Measurements from ENCODE around the gene ERAS.
"Not testable (repeated sequence)": the region's sequence is repeated elsewhere in the genome, so short reads cannot be mapped to it uniquely, and the experiment has no call there.

Gene ERAS

DNA sequence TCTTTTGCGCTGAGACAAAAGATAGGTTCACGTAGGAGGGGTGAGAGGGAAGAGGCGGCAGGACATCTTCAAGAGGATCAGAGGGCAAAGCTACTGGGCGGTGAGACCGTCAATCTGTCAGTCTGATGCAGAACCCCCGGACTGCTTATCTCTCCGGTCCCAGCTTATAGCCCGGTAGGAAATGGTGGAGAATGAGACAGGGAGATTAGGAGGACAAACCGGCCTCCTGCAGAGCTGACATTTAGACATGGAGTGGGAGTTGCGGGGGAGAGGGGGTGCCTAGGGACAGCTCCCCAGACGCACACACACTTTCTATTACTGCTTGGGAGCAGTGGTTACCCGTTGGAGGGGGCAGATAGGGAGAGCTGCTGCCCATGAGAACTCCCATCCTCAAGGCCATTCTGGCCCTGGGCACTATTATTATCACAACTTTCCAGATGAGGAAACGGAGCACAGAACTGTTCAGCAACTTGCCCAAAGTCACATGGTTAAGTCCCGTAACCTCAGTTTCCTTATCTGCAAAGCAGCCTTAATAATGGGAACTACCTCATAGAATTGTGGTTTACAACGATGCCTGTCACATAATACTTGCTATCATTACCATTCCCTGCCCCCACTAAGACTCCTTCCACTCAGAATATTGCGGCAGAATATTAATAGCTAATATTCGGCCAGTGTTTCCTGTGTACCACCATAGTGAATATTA is 25.6 kb upstream of the ERAS start:
- no peak for DNase-seq

- DNase-seq = peak; percentile 97 to 98
Measured at GRCh38 chrX:48801280-48802088, 24.8 kb upstream of the ERAS start, which contains the start of gene HDAC6. TSS of gene HDAC6 (plus strand) at chrX:48802067. CDS start at chrX:48802693, 626 bp downstream.

- peak; percentile 7 to 58 for DNase-seq
Measured at GRCh38 chrX:48802089-48802904, 24.0 kb upstream of the ERAS start.

DNA sequence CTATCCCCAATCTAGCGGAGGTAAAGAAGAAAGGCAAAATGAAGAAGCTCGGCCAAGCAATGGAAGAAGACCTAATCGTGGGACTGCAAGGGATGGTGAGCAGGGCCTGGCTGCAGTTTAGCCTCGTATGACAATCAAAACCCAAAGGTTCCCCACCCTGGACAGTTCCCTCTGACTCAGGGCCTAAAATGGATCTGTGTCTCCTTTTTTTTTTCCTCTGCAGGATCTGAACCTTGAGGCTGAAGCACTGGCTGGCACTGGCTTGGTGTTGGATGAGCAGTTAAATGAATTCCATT is 23.5 kb upstream of the ERAS start:
- DNase-seq = no peak

- no peak for DNase-seq
Measured at GRCh38 chrX:48806081-48806480, 20.2 kb upstream of the ERAS start.

GRCh38 chrX:48813644-48814043 is 12.7 kb upstream of the ERAS start:
- DNase-seq = no peak

DNA sequence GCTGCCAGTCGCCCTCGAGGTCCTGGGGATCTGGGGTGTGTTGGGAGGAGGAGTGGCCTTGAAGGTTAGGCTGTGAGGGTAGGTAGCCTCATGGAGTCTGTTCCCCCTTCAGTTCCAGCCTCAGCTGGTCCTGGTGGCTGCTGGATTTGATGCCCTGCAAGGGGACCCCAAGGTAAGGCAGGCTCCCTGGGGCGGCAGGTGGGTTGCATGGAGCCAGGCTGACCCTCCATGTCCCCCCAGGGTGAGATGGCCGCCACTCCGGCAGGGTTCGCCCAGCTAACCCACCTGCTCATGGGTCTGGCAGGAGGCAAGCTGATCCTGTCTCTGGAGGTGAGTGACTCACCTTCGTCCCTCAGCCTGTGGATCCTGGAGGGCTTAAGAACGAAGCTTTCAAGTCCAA is 11.6 kb upstream of the ERAS start:
- DNase-seq = no peak

DNA sequence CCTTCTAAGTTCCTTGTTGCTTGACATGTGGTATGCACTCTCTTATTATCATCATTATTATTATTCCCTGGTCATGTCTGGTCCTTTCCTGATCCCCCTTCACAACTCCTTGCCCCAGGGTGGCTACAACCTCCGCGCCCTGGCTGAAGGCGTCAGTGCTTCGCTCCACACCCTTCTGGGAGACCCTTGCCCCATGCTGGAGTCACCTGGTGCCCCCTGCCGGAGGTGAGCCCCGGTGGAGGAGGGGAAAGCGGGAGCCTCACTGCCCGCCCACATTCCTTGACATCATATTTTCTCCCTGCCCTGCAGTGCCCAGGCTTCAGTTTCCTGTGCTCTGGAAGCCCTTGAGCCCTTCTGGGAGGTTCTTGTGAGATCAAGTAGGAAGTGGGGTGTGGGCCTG is 11.0 kb upstream of the ERAS start:
- no peak for DNase-seq

- no peak for DNase-seq
Measured at GRCh38 chrX:48816014-48816810, 10.1 kb upstream of the ERAS start.

DNA sequence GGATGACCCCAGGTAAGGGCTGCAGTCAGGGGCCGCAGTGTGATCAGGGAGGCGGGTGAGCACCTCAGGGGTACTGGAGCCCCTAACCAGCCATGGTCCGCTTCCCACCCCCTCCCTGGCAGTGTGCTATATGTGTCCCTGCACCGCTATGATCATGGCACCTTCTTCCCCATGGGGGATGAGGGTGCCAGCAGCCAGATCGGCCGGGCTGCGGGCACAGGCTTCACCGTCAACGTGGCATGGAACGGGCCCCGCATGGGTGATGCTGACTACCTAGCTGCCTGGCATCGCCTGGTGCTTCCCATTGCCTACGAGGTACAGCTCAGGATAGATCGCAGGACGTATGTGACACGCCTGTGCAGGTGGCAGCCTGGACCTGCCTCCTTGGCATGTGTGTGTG is 8.2 kb upstream of the ERAS start:
- no peak for DNase-seq

- no peak for DNase-seq
Measured at GRCh38 chrX:48818866-48819265, 7.4 kb upstream of the ERAS start.

- not testable (repeated sequence) for DNase-seq
Measured at GRCh38 chrX:48819394-48819793, 6.9 kb upstream of the ERAS start.

DNA sequence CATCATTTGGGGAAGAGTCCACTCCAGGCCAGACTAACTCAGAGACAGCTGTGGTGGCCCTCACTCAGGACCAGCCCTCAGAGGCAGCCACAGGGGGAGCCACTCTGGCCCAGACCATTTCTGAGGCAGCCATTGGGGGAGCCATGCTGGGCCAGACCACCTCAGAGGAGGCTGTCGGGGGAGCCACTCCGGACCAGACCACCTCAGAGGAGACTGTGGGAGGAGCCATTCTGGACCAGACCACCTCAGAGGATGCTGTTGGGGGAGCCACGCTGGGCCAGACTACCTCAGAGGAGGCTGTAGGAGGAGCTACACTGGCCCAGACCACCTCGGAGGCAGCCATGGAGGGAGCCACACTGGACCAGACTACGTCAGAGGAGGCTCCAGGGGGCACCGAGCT is 3.3 kb upstream of the ERAS start:
- DNase-seq = peak in 1 of 2 experiments; percentile 1

- no peak for DNase-seq
Measured at GRCh38 chrX:48824066-48824465, 2.2 kb upstream of the ERAS start.

DNA sequence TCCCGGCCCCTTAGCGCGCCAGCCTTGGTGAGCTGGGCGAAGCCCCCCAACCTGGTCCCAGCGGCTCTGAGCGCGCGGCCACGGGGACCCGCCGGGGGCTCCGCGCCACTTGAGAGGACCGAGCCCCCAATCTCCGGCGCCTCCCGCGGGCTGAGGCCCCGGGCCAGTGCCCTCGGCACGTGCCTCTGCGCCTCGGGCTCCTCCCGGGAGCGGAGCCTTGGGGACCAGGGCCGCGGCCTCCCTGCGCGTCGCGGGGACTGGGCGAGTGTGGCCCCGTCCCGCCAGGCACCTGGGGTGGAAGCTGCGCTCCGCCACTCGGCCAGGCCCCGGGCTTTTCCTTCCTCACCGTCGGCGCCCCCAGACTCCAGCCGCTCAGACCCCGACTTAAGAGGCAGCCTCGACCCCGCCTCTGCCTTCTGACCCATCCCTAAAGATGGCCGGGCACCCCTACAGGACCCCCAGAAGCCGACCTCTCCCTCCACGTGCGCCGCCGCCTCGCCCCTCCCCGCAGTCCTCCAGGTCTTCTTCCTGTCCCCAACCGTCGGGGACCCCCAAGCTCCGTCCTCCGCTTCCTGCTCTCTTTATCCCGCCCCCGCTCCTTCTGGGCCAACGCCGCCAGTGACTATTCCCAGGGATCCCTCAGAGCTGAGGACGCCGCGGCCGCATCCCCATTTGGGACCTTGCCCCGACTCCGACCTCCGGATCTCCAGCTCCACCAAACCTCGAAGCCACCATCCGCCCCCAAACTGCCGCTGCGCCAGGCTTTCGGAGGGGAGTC is 752 bp downstream of the ERAS start:
- DNase-seq = no peak

DNA sequence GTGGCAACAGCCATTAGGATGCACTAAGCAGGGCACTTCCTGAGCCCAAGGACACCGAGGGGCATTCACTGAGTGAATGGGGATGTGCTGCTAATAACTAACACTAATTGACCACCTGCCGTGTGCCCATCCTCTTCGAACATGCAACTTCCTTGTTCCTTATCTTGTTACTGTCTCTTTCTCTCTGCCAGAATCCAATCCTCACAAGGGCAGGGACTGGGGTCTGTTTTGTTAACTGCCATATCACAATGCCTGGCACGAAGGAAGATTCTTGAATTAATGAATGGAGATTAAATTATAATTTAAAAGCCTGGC is 1.3 kb downstream of the ERAS start:
- no peak for DNase-seq

DNA sequence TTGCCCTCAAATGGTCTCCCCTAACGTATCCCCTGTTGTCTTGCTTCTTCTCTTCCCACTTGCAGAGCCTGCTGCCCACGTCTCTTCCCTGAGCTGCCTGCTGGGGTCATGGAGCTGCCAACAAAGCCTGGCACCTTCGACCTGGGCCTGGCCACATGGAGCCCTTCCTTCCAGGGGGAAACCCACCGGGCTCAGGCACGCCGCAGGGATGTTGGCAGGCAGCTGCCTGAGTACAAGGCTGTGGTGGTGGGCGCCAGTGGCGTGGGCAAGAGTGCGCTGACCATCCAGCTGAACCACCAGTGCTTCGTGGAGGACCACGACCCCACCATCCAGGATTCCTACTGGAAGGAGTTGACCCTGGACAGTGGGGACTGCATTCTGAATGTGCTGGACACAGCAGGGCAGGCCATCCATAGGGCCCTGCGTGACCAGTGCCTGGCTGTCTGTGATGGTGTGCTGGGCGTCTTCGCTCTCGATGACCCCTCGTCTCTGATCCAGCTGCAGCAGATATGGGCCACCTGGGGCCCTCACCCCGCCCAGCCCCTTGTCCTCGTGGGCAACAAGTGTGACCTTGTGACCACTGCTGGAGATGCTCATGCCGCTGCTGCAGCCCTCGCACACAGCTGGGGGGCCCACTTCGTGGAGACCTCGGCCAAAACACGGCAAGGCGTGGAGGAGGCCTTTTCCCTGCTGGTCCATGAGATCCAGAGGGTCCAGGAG is 2.9 kb downstream of the ERAS start:
- no peak for DNase-seq

DNA sequence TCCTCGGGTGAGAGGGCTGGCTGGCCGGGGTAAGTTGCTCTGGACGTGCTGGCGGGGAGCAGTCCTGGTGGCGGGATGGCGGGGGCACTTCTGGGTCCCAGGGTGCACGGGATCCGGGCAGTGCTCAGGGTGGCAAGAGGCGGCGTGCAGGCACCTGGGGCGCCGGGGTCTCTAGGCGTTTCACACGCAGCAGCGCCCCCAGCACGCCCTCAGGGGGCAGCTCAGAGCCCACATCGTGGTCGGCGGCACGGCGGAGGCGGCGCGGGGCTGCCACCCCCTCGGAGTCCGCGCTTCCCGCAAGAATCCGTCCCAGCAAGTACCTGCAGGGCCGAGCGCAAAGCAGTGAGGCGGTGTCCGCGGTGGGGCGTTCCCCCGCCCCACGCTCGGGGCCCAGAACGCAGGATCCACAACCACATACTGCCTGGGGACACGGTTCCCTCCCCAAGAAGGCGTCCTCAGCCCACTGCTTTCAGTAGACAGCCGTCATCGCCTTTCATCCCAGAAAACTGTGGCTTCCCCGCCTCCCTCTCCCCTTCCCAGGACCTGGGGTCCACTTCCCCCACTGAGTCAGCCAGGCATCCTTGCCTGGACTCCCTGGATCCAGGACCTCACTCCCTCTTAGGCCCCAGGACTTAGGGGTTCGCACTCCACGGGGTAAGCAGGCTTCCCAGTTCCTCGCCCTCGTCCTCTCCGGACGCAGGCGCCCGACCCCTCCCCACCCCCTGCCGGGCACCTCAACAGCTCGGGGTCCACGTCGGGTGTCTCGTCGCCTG is 5.0 kb downstream of the ERAS start:
- DNase-seq = no peak

DNA sequence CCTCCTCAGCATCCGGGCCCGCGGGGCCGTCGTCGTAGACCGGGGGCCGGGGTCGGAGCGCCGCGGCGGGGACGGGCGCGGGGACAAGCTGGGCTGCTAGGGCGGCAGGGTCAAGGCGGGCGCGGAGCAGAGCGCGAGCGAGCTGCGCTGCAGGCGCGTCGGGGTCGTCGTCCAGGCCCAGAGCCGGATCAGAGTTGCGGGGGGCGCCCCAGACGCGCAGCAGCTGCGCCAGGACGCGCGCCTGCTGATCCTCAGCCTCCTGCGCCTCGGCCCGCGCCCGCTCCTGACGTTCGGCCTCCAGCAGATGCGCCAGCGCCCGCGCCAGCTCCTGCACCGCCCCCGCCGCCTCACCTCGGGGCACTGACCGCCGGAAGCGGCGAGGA is 5.6 kb downstream of the ERAS start:
- no peak for DNase-seq

GRCh38 chrX:48833542-48834138 is 7.3 kb downstream of the ERAS start:
- no peak for DNase-seq

DNA sequence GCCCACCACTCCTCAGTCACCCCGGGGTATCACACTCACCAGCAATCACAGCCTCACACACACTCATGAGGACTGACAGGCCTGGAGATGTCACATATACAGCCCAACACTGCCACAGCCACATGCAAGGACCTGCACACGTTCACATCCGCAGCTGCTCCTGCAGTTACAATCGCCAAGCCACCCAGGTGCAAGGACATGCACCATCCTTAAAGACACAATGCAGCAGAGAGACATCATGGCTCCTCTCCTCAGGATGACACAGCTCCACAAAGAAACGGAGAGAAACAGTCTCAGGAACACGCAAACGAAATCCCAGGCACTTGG is 8.0 kb downstream of the ERAS start:
- no peak for DNase-seq
